MM.1S (cell line): Measurements from ENCODE around the gene EXOC3L1.

Experiments
- CTCF ChIP-seq: fragments of 300-600 bp; sonication (generic); IDR thresholded peaks from 2 replicates; pipeline ENCODE4 v1.5.1; 2016; ENCODE audit warnings: antibody characterized with exemption, low read length, mixed read lengths
- EZH2 ChIP-seq: fragments of 300-600 bp; sonication (generic); optimal IDR thresholded peaks from 2 replicates; pipeline ENCODE3; 2017; ENCODE audit warnings: low read depth, mild to moderate bottlenecking, antibody characterized with exemption, low read length, mixed read lengths
- EZH2phosphoT487 ChIP-seq: fragments of 300-600 bp; sonication (generic); IDR thresholded peaks from 2 replicates; pipeline ENCODE4 v1.6.1; 2018; ENCODE audit warnings: antibody characterized with exemption, low read length

- TF ChIP-seq CTCF: no peak
- TF ChIP-seq EZH2: no peak
- TF ChIP-seq EZH2phosphoT487: no peak
Measured at GRCh38 chr16:67199011-67199807, 9.3 kb upstream of the EXOC3L1 start, which contains the start of gene ELMO3.
